Measurements from ENCODE around the gene TMEM196.
A peak's percentile ranks its signal among the peaks of the same experiment; 100 is the strongest.
"Not testable (repeated sequence)": the region's sequence is repeated elsewhere in the genome, so short reads cannot be mapped to it uniquely, and the experiment has no call there.

Gene TMEM196

DNA sequence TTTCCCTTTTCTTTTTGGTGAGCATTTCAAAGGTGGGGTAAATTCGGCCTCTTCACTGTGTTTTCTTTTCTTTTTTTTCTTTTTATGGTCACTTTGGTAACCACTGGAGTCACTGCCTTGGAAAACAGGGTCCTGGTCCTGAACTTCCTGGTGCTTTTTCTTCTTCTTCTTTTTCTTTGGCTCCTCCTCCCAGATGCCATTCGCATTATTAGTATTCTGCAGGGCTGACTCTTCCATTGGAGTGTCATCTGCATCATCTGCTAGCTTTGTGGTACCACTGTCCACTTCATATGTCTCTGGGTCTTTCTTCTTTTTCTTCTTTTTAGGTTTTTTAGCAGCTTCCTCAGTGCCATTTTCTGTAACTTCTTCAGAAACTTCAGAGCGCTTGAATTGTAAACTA is 75.1 kb downstream of the TMEM196 start:
- DNase-seq (ENCODE audit: low read depth in 1 of 2, low spot score in 1 of 2), result no peak
- no peak for TF ChIP-seq JUND (IDR thresholded peaks at IDR 0.05; ENCODE audit: low read depth)
- in situ Hi-C loops (cut with HindIII; ENCODE audit: low pct_unique_long_range_greater_than_20kb, low sequenced_read_pairs), result no loop called here

DNA sequence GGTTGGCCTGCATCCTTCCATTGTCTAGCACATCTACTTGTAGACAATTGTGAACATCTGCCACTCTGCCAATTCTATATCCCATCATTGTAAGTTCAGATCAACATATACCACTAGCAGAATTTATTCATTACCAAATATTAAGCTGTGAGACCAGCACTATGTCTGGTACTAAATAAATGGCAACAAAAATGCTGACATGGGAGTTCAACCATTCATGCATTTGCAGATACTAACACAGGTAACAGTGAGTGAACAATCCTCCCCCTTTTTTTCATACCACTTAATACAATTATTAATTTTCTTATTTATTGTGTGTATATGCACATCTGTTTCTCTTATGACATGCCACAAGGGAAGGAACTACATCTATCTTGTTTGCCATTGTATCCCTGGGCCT is 76.5 kb downstream of the TMEM196 start:
- in situ Hi-C loops (cut with HindIII; ENCODE audit: low pct_unique_long_range_greater_than_20kb, low sequenced_read_pairs), result no loop called here
- no peak for DNase-seq (ENCODE audit: low read depth in 1 of 2, low spot score in 1 of 2)
- no peak for TF ChIP-seq JUND (IDR thresholded peaks at IDR 0.05; ENCODE audit: low read depth)

DNA sequence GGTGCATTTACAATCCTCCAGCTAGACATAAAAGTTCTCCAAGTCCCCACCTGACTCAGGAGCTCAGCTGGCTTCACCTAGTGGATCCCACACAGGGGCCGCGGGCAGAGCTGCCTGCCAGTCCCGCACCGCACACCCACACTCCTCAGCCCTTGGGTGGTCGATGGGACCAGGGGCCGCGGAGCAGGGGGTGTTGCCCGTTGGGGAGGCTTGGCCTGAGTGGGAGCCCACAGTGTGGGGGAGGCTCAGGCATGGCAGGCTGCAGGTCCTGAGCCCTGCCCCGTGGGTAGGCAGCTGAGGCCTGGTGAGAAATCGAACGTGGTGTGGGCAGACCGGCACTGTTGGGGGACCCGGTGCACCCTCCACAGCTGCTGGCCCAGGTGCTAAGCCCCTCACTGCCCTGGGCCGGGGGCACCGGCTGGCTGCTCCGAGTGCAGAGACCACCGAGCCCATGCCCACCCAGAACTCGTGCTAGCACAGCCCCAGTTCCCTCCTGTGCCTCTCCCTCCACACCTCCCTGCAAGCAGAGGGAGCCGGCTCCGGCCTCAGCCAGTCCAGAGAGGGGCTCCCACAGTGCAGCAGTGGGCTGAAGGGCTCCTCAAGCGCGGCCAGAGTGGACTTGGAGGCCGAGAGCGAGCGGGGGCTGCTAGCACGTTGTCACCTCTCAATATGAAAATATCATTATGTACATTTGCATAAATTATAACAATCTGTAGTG is 81.1 kb downstream of the TMEM196 start:
- TF ChIP-seq JUND (IDR thresholded peaks at IDR 0.05; ENCODE audit: low read depth), result no peak
- in situ Hi-C loops (cut with HindIII; ENCODE audit: low pct_unique_long_range_greater_than_20kb, low sequenced_read_pairs), result no loop called here
- DNase-seq (ENCODE audit: low read depth in 1 of 2, low spot score in 1 of 2), result no peak

DNA sequence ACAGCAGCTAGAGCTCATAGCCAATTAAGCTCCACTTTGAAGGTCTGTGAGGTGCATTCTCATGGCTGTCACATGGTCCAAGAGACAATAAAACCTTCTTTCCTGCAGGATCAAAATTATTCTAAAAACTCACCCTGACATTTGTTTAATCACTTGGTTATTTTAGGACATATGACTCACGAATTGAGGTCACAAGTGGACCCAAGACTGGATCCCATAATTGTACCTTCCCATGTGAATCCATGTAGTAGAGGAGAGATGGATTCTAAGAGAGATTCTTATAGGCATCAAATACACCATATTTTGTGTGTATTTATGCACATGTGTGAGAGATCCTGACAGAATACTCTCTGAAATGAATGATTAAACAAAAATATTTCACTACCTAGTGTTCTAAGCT is 82.7 kb downstream of the TMEM196 start:
- TF ChIP-seq JUND (IDR thresholded peaks at IDR 0.05; ENCODE audit: low read depth), result no peak
- in situ Hi-C loops (cut with HindIII; ENCODE audit: low pct_unique_long_range_greater_than_20kb, low sequenced_read_pairs), result no loop called here
- no peak for DNase-seq (ENCODE audit: low read depth in 1 of 2, low spot score in 1 of 2)

DNA sequence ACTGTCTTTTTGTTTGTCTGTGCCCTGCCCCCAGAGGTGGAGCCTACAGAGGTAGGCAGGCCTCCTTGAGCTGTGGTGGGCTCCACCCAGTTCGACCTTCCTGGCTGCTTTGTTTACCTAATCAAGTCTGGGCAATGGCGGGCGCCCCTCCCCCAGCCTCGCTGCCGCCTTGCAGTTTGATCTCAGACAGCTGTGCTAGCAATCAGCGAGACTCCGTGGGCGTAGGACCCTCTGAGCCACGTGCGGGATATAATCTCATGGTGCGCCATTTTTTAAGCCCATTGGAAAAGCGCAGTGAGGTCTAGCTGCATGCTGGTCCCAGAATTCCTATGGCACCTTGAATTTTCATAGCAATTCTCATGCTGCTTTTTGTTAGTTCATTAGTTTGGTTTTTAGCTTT is 84.3 kb downstream of the TMEM196 start:
- DNase-seq (ENCODE audit: low read depth in 1 of 2, low spot score in 1 of 2); in situ Hi-C loops (cut with HindIII; ENCODE audit: low pct_unique_long_range_greater_than_20kb, low sequenced_read_pairs): not testable (repeated sequence)

DNA sequence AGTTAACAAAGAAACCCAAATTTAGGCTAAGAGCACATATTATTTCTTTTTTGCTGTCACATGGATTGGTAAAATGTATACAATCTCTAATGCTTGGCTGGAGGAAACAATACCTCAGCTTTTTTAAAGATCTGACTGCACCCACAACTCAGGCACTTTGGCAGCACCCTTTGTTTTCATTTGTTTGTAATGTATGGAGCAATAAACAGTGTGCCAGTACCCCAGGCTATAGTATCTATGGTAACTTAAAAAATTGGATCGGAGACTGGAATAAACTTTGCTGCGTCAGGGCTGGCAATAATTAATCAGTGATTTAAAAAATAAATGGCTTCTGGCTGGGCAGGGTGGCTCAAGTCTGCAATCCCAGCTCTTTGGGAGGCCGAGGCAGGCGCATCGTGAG is 91.8 kb downstream of the TMEM196 start:
- no peak for TF ChIP-seq JUND (IDR thresholded peaks at IDR 0.05; ENCODE audit: low read depth)
- DNase-seq (ENCODE audit: low read depth in 1 of 2, low spot score in 1 of 2), result peak in 1 of 2 experiments; percentile 67
- in situ Hi-C loops (cut with HindIII; ENCODE audit: low pct_unique_long_range_greater_than_20kb, low sequenced_read_pairs), result no loop called here

DNA sequence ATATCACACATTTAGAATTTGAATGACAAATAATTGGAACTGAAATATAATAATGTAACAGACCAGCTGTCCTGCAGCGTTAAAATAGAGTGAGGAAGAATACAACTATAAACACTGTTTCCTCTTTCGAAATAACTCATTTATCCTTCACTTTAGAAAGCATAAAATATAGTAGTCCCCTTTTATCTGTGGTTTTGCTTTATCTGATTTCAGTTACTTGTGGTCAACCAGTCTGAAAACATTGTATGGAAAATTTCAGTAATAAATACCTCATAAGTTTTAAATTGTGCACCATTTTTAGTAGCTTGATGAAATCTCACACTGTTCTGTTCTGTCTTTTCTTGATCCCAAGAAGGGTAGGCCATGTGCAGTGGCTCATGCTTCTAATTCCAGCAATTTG is 96.2 kb downstream of the TMEM196 start:
- in situ Hi-C loops (cut with HindIII; ENCODE audit: low pct_unique_long_range_greater_than_20kb, low sequenced_read_pairs), result no loop called here
- TF ChIP-seq JUND (IDR thresholded peaks at IDR 0.05; ENCODE audit: low read depth), result no peak
- DNase-seq (ENCODE audit: low read depth in 1 of 2, low spot score in 1 of 2), result no peak

DNA sequence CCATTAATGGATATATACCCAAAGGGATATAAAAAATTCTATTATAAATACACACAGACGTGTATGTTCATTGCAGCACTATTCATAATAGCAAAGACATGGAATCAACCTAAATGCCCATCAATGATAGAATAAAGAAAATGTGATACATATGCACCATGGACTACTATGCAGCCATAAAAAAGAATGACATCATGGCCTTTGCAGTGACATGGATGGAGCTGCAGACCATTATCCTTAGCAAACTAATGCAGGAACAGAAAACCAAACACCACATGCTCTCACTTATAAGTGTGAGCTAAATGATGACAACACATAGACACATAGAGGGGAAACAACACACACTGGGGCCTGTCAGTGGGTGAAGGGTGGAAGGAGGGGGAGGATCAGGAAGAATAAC is 97.6 kb downstream of the TMEM196 start:
- no peak for DNase-seq (ENCODE audit: low read depth in 1 of 2, low spot score in 1 of 2)
- TF ChIP-seq JUND (IDR thresholded peaks at IDR 0.05; ENCODE audit: low read depth), result no peak
- in situ Hi-C loops (cut with HindIII; ENCODE audit: low pct_unique_long_range_greater_than_20kb, low sequenced_read_pairs), result no loop called here

DNA sequence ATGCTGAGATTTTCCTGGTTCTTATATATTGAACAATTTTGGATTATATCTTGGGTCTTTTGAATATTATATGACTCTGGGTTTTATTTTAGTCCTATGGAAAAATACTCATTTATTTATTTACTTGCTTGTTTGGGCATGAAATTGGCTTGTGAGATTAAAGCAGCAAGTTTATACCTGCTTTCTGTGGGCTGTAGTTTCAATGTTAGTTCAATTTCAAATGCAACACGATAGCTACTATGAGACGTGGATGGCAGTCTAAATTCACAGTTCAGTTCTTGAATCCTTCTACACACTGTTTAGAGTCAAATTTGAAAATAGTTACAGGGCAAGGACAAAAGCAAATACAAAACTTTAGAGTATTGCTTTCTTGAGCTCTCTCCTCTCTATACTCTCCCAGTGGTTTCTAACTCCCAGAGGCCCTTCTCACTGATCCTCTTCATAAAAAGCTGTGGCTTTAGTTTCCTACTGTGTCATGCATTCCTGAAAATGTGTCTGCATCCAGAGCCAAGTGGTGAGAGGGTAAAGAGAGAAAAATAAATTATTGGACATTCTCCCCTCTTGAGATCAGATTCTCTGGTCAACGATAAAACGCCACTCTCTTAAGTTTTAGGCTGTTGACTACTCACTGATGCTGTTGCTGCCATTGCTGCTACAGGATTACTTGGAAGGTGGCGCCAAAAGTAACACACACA is 99.0 kb downstream of the TMEM196 start:
- in situ Hi-C loops (cut with HindIII; ENCODE audit: low pct_unique_long_range_greater_than_20kb, low sequenced_read_pairs), result no loop called here
- TF ChIP-seq JUND (IDR thresholded peaks at IDR 0.05; ENCODE audit: low read depth), result no peak
- no peak for DNase-seq (ENCODE audit: low read depth in 1 of 2, low spot score in 1 of 2)

DNA sequence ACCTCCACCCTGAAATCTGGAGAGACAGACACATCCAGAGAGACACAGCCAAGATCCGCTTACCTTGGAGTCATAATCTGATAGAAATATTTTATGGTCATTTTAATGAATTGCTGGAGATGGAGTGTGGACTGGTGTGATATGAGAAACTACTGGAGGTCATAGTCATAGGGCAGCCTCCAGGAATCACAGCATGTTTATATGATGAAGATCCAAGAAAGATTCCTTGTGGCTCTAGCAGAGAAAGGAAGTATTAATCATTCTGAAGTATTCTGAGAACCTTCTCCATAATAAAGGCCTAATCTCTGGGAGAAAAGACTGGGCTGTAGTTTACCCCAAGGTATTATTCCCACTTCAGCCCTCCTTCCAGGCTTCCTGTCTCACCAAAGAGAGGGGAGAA is 102.6 kb downstream of the TMEM196 start:
- no peak for TF ChIP-seq JUND (IDR thresholded peaks at IDR 0.05; ENCODE audit: low read depth)
- DNase-seq (ENCODE audit: low read depth in 1 of 2, low spot score in 1 of 2), result no peak
- in situ Hi-C loops (cut with HindIII; ENCODE audit: low pct_unique_long_range_greater_than_20kb, low sequenced_read_pairs), result no loop called here

Data from T47D (cell line).